Adipose tissue (tissue), 3 donors: Measurements from ENCODE around the gene SNAI1. TPM values are rescaled to one million over a fixed set of nuclear protein-coding genes. Genes with fewer than 3 reads are reported as not detected.
"Not testable (repeated sequence)": the region's sequence is repeated elsewhere in the genome, so short reads cannot be mapped to it uniquely, and the experiment has no call there.

Experiments
- H3K27ac ChIP-seq: one replicate; pipeline ENCODE4 v1.5.1; 2013; ENCODE audit warnings: low read depth, low read length
- WGBS, 3 donors: extraction: QIAGEN DNeasy Blood & Tissue Kit; methylation state at CpG; one replicate each; pipeline ENCODE4 v1.1.7; 2013; 5-methylcytosine and 5-hydroxymethylcytosine counted together
- polyA plus RNA-seq, 3 donors: library from polyadenylated mRNA; stranded (reverse); fragments of 200-250 nt; gene quantifications; one replicate each; pipeline ENCODE4 v1.2.3, GENCODE V29; 2013
- donor health status: healthy with polysubstance abuse.
- donor health status: Bipolar disorder and iron deficiency.
- donor health status: healthy.

SNAI1 gene
- polyA plus RNA-seq, 3 donors: 2.8 to 23.4 (median 21.5) TPM

DNA sequence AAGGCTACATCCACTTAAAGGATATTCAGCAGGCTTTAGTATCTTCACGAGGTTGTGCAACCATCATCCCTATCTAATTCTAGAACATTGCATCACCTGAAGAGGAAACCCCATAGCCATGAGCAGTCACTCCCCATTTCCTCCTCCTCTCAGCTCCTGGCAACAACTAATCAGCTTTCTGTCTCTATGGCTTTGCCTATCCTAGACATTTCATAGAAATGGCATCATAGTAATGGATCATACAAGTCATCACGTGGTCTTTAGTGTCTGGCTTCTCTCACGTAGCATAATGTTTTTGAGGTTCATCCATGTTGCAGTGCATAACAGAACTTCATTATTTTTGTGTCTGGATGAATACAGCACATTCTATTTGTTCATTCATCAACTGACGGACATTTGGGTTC is 20.5 kb downstream of the SNAI1 start:
- no peak overlapping the region for H3K27ac ChIP-seq
- WGBS, 3 donors: 26 to 76% (median 39%) methylated on average over 4 of the region's 4 CpGs

DNA sequence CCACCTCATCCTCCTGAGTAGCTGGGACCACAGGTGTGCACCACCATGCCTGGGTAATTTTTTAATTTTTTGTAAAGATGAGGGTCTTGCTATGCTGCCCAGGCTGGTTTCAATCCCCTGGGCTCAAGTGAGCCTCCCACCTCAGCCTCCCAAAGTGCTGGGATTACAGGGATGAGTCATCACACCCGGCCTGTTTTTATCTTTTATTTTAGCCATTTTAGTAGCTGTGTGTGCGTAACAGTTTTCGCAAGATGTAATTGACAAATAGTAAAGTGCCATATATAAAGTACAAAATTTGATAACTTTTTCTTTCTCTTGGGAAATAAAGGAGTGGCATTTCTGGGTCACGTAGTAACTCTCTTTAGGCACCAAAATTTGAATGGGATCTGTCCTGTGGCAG is 21.4 kb downstream of the SNAI1 start:
- WGBS, 3 donors: 60 to 89% (median 73%) methylated on average over 4 of the region's 4 CpGs
- no peak overlapping the region for H3K27ac ChIP-seq

DNA sequence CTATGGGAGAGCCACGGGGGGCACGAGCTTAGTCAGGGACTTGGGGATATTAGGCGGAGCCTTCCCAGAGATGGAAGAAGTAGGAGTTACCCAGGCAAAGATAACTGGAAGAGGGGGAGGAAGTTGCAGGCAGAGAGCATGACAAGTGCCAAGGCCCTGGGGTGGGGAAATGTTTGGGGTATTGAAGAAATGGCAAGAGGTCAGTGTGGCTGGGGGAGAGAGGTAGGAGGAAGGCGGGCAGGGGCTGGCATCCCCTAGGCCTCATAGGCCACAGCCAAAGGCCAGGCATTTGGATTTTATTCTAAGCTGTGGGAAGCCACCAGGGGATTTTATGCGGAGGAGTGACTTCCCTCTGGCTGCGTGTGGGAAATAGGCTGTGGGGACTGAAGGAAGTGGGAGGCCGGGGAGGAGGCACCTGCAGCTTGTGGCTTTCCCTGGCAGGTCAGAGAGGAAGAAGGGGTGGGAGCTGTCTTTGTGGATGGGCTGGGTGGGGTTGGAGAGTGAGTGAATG is 22.7 kb downstream of the SNAI1 start:
- WGBS, 3 donors: 27 to 68% (median 32%) methylated on average over 7 of the region's 7 CpGs
- no peak overlapping the region for H3K27ac ChIP-seq

DNA sequence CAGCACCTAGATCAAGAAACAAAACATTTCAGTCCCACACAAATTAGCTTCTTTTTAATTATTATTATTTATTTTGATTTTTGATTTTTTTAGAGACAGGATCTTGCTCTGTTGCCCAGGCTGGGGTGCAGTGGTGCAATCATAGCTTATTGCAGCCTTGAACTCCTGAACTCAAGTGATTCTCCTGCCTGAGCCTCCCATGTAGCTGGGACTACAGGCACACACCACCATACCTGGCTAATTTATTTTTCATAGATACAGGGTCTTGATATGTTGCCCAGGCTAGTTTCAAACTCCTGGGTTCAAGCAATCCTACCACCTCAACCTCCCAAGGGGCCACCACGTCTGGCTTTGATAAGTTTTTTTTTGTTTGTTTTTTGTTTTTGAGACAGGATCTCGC is 24.6 kb downstream of the SNAI1 start:
- H3K27ac ChIP-seq: no peak overlapping the region
- WGBS, 3 donors: 76 to 90% (median 88%) methylated on average over 2 of the region's 2 CpGs

DNA sequence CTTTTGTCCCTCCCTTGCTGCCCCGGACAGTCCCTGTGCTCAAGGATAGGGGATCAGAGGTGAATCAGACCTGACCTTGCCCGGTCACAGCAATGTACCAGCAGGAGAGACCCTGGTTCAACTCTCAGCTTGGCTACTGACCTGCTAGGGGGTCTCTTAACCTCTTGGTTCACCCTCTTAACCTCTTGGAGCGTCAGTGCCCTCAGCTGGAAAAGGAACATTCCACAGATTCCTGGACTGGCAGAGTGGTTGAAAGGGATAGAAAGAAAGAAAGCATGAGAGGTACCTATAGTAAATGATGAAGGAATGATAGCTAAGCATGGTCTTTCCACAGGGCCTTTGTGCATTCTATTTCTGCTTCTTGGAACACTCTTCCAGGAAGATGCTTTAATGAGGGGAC is 25.2 kb downstream of the SNAI1 start:
- H3K27ac ChIP-seq: no peak overlapping the region
- 82 to 90% (median 86%) methylated on average over 3 of the region's 3 CpGs for WGBS, 3 donors

- WGBS, 3 donors: 30 to 45% (median 38%) methylated on average over 54 to 71 of the region's 71 CpGs
Measured at GRCh38 chr20:50009521-50010454, 27.0 kb downstream of the SNAI1 start.

DNA sequence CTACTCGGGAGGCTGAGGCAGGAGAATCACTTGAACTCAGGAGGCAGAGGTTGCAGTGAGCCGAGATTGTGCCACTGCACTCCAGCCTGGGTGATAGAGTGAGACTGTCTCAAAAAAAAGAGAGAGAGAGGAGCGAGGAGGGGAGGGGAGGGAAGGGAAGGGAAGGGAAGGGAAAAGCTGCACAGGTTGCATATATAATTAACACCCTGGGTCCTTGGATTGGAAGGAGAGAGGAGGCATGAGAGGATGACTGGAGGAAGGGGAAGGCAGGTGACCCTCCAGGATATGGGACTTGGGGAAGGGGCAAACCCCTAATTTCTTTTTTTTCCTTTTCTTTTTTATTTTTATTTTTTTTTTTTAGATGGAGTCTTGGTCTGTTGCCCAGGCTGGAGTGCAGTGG is 28.8 kb downstream of the SNAI1 start:
- WGBS, 3 donors: 82 to 89% (median 88%) methylated on average over 1 to 2 of the region's 3 CpGs

More at GRCh38 chr20:50009521-50010454, 27.0 kb downstream of the SNAI1 start:
- no peak overlapping the region for H3K27ac ChIP-seq

DNA sequence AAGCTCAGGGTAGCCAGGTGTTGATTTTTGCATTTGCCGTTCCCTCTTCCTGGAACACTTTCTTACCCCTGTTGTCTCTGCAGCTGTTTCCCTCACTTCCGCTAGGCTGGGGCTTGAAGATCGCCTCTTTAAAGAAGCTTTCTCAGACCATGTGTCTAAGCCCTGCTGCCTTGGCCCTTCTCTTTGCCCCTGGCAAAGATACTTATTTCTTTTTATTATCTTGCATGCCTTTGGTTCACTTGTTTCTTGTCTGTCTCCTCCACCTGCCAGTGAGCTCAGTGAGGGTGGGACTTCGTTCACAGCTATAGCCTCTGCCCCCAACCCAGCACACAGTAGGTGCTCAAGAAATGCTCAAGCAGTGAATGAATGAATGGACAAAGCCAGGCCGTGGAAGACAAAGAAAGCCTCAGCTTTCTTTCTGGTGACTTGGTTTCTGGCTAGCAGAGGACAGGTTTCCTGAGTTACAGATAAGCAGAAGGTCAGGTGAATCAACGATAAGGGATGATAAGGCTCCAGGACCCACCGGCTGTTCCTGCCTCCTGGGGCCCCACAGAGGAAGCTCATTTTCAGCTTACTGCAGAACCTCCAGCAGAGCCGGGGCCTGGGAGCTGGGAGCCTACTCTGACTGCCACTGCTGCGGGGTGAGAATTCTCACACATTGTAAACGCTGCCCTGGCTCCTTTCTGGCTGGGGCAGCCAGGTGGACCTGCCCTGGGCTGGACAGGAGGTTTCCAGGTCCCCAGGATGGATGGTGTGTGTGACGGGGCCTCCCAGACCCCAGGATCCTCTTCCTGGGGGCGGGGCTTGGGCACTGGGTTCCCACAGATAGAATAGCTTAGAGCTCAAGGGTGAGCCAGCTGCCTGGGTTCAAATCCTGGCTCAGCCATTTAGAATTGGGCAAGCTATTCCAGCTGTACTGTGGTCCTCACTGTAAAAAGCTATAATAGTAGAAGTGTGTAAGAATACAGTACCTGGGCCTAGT is 29.8 kb downstream of the SNAI1 start:
- WGBS, 3 donors: 48 to 52% (median 51%) methylated on average over 12 of the region's 12 CpGs
- H3K27ac ChIP-seq: no peak overlapping the region

More for the DNA sequence above, 28.8 kb downstream of the SNAI1 start:
- not testable (repeated sequence) for H3K27ac ChIP-seq

GRCh38 chr20:50013976-50014375 is 31.2 kb downstream of the SNAI1 start:
- H3K27ac ChIP-seq: no peak overlapping the region
- WGBS, 3 donors: 50 to 86% (median 64%) methylated on average over 7 of the region's 7 CpGs

DNA sequence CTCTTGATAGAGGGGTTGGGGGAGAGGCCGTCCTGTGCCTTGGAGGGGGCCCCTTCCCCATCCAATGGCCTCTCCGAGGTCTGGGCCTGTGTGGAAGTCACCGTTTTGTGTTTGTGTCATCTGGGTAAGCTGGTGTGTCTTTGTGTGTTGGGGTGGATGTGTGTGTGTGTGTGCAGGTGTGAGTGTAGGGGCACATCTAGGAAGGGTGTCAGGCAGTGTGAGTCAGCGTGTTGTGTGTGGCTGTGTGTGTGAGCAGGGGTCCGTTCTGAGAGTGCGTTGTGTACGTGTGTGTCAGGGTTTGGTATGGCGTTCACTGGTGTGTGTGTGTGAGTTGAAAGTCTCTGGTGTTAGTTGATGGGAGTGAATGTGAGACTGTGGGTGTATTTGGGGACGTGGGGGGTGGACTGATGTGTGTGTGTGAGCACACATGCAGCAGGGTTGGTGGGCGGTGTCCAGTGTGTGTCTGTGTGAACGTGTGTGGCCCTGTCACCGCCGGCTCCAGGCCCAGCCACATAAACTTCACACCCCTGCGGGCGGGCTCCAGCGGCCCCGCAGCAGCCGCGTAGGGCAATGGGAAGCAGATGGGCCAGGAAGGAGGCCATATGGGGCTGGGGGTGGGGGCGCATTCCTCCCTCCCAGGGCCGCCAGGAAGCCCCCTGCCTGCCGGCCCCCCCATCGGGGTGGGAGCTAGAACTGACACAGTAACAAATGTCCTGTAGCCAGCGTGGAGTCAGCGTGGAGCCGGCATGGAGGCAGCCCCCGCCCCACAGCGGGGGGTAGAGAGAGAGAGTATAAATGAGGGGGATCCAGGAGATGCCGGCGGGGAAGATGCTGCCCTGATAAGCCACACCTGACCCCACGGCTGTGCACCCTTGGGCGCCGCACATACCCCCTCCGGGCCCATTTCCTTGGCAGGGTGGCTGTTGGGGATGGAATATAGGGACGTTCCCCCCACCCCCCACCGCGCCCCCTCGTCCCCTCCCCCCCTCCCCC is 32.1 kb downstream of the SNAI1 start:
- H3K27ac ChIP-seq: no peak overlapping the region
- WGBS, 3 donors: 59 to 73% (median 69%) methylated on average over 35 to 38 of the region's 38 CpGs

GRCh38 chr20:50015636-50015992 is 32.8 kb downstream of the SNAI1 start:
- 73 to 87% (median 83%) methylated on average over 8 of the region's 8 CpGs for WGBS, 3 donors
- no peak overlapping the region for H3K27ac ChIP-seq

GRCh38 chr20:50015993-50016770 is 33.4 kb downstream of the SNAI1 start:
- no peak overlapping the region for H3K27ac ChIP-seq

DNA sequence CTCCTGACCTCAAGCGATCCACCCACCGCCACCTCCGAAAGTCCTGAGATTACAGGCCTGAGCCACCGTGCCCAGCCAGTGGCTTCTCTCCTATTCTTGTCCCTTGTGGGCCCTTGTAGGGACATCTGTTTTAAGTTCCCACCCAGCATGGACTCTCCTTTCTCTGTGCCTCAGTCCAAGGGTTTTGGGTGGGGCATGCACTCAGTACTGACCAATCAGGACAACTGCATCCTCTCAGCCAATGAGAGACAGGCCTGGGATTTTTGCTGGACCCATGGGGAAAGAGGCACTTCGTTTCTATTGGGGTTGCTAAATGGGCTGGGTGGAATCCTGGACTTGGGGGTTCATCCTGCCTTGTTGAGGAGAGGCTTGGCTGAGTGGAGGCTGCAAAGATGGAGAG is 34.4 kb downstream of the SNAI1 start:
- no peak overlapping the region for H3K27ac ChIP-seq
- 69 to 91% (median 88%) methylated on average over 5 of the region's 5 CpGs for WGBS, 3 donors

More at GRCh38 chr20:50015993-50016770, 33.4 kb downstream of the SNAI1 start:
- 63 to 73% (median 70%) methylated on average over 18 of the region's 18 CpGs for WGBS, 3 donors

GRCh38 chr20:50017576-50018248 is 34.9 kb downstream of the SNAI1 start:
- 40 to 72% (median 64%) methylated on average over 4 of the region's 4 CpGs for WGBS, 3 donors
- H3K27ac ChIP-seq: no peak overlapping the region

DNA sequence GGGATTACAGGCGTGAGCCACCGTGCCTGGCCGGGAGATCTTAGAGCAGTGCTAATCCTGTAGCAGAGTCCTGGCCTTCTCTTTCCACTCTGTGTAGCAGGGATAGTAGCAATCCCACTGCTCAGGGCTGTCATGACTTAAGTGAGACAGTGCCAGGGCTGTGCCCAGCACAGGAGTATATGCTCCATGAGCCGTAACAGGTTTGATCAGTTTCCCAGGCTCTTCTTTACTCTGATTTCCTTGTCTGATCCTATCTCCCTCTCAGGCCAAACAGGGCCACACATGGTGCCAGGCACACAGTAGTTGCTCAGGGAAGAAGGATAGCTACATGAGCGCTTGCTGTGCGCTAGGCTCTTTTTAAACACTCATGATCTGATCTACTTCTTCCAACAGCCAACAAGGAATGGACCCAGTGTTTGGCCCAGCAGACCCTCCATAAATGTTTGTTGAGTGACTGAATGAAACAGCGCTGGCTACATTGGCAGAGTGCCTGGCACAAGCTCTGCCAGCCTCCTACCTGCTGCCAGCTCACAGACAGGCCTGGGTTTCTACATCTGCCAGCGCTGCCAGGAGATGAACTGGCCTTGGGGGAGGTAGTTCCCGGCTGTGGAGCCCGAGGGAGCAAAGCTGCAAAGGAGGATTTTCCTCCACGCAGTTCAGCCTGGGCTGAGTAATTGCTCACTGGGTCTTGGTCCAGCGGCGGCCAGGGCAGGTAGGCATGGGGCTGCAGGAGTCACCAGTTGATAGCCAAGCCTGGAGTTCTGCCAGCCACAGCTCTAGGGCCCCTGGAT is 36.9 kb downstream of the SNAI1 start:
- WGBS, 3 donors: 69 to 89% (median 86%) methylated on average over 13 of the region's 13 CpGs
- no peak overlapping the region for H3K27ac ChIP-seq

DNA sequence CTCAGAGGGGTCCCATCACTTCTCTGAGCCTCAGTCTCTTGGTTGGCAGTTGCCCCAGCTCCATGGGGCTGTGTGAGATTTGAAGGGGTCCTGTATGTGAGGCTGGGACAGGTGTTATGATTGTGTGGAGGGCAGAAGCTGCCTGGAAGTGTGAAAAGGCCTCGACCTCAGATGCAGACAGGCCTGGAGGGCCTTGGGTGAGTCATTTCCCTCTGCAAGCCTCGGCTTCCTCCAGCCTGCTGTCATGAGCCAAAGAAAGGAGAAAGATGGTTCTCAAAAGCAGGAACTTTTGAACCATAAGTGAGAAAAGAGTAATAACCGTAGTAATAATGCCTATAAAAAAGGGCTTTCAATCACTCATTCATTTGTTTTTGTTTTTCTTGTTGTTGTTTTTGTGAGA is 37.5 kb downstream of the SNAI1 start:
- H3K27ac ChIP-seq: no peak overlapping the region
- 38 to 70% (median 41%) methylated on average over 3 of the region's 3 CpGs for WGBS, 3 donors
